HG03025 (cell line): Measurements from ENCODE around the gene KCNJ1.
A peak's percentile ranks its signal among the peaks of the same experiment; 100 is the strongest.

Experiments used
- ATAC-seq: cut with Tn5 transposase; IDR thresholded peaks from one replicate; pipeline ENCODE4 v1.9.1; 2021; ENCODE audit warnings: mild to moderate bottlenecking, moderate library complexity; ENCODE audit not compliant: unreplicated experiment, low FRiP score

KCNJ1 gene

GRCh38 chr11:128856241-128856640 is 10.9 kb downstream of the KCNJ1 start:
- no peak for ATAC-seq

DNA sequence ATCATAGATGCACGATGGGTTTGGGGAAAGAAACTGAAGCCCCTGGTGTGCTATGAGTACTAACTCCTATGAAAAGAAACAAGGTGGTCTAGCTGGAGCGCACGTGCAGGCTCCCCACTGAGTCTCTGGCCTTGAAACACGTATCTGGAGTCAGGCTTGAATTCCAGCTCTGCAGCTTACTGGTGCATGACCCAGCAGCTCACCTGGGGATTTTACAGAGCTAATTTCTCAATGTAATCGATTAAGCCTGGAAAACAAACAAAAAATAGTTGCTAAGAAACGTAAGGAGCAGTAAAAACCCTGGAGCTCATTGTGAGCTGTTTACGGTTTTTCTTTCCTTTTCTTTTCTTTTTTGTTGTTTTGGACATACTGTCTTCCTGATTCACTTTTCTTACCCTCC is 12.3 kb downstream of the KCNJ1 start:
- no peak for ATAC-seq

- no peak for ATAC-seq
These were observed 13.5 kb downstream of the KCNJ1 start for GRCh38 chr11:128853559-128853958.

- no peak for ATAC-seq
These were observed 14.6 kb downstream of the KCNJ1 start for GRCh38 chr11:128852327-128853023.

DNA sequence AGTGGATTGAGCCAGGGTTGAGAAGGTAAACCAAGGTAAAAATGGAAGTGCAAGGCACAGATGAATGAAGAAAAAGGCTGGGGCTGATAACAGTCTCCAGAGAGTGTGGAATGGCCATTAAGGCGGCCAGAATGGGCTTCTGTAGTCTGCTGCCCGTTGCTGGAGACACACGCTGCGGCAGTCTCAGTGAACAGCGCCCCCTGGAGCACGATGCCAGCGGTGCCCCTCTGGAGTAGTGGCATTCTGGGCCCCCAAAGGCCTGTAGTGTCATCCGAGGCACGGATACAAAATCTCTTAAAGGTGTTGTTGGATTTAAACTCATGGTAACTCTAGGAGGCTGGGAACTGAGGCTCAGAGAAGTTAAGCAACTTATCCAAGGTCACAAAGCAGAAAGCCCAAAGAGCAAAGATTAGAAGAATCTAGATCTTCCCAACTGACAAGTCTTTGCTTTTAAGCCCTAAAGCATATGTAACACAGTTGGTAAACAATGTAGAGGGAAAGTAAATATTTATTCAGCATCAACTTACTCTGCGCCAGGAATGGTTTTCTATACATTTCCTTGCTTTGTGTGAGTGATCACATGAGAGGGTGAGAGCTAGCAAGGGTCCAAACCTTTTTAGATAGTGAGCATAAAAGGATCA is 18.2 kb downstream of the KCNJ1 start:
- peak; percentile 57 for ATAC-seq

- no peak for ATAC-seq
These were observed 20.1 kb downstream of the KCNJ1 start for GRCh38 chr11:128846985-128847384.

DNA sequence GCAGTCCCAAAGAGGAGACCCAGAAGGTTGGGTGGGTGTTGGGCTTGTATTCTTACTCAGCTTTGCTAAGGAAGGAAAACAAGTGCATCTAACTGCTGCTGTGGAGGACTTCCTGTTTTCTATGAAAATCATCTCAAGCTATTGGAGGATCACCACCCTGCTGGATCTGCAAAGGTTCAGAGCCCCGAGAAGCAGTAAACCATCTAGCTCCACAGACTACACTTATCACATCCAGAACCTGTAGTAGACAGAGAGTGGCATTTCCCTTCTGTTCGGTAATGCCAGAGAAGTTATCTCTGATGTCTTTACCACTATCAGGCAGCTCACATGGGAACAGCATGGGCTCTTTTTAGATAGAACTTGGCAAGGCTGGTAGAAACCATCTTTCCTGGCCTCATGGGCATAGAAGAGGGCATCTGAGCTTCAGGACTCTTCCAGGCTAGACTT is 21.7 kb downstream of the KCNJ1 start:
- ATAC-seq: no peak

GRCh38 chr11:128843198-128843785 is 23.8 kb downstream of the KCNJ1 start:
- no peak for ATAC-seq

DNA sequence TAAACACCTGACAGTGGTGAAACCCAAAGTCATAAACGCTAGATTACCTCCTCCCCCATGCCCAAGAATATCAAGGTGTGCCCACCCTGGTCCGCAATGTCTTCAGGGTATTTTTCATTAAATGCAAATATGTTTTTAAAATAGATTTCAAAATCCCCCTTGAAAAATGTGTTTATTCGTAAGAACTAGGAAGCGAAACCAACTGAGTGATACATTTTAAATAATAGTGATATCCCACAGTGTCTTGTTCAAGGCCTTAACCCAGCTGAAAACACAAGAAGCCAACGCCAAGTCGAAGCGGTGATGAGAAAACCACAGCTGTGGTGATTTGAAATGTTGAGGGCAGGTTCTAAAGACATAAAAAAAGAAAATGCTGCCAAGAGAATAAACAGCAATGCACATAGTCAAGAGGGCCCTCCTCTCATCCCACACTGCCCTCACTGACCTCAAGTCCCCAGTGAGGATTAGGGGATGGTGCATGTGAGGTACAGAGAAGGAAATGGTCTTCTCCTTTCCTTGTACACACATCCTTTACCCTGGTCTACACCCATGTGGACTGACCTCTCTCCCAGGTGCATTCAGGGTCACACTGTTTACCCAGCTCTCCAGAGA is 25.5 kb downstream of the KCNJ1 start:
- ATAC-seq: peak; percentile 38

DNA sequence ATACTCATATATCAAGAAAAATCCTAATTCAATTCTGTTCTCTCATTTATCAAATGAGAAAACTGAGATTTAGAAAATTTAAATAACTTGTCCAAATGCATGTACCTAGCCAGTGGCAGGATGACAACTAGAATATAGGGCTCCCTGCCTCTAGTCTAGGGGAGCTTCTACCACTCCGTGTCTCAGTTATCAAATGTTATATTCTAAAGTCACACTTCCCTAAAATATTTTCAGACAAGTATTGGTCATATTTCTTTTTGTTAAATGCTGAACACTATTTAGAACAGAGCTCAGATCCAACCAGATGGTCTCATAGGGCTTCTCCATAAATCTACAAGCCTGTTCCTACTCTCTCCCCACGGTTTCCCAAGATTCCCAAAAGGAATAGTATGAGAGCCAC is 26.3 kb downstream of the KCNJ1 start:
- ATAC-seq: no peak

- ATAC-seq: no peak
These were observed 27.0 kb downstream of the KCNJ1 start for GRCh38 chr11:128840137-128840536.

- no peak for ATAC-seq
These were observed 28.0 kb downstream of the KCNJ1 start for GRCh38 chr11:128839081-128839480.

DNA sequence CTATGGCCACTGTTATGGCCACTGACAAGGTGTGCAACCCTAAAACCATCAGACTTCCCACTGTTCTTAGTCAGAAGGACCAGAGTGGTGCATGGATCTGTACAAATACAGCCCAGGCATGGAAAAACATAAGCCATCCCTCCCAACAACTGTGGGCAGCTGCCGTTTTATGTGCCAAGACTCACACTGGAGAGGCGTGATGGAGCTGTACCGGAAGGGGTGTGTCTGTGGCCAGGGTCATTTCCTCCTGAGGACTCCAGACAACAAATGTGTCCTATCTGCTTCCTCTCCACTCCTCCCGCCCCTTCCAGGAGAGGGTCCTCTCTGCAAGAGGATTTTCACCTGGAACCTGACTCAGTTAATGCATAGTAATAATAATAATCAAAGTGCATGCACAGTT is 29.5 kb downstream of the KCNJ1 start:
- no peak for ATAC-seq

- ATAC-seq: no peak
These were observed 31.2 kb downstream of the KCNJ1 start for GRCh38 chr11:128835741-128836430.

DNA sequence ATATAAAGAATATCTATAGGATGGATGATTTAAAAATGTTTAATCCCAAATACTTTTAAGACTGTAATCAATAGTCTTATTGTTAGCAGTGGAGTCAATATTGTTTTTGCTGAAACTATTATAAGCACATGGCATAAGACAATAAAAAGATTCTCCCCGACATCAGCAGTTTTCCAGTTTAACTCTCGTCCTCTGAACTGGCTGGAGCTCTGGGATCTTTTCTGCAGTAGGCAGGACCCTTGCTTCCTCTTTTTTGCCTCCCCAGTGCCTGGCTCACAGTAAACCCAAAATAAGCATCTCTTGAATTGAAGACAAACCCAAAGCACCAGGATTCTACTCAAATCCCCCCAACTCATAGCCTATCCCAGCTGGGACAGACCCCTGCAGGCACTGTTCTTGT is 32.9 kb downstream of the KCNJ1 start:
- no peak for ATAC-seq

DNA sequence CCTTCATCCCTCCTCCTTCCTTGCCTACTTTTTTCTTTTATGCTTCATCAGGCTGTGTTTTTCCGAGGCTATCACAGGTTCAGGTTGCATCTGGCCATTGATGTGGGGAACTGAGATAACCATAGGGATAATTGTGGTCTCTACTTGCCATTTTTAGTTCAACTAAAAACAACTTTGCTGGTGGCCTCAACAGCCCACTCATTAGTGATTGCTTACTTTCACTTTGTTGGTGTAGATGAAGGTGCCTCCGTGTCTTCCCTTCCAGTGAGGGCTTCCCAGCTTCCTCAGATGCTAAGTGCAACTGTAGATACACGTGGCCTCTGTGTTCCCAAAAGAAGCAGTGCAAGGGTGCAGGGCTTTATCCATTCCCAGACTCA is 35.0 kb downstream of the KCNJ1 start:
- ATAC-seq: peak; percentile 52

GRCh38 chr11:128831174-128832120 is 35.6 kb downstream of the KCNJ1 start:
- peak; percentile 65 for ATAC-seq

- ATAC-seq: peak; percentile 10
These were observed 36.6 kb downstream of the KCNJ1 start for GRCh38 chr11:128830290-128831173.

DNA sequence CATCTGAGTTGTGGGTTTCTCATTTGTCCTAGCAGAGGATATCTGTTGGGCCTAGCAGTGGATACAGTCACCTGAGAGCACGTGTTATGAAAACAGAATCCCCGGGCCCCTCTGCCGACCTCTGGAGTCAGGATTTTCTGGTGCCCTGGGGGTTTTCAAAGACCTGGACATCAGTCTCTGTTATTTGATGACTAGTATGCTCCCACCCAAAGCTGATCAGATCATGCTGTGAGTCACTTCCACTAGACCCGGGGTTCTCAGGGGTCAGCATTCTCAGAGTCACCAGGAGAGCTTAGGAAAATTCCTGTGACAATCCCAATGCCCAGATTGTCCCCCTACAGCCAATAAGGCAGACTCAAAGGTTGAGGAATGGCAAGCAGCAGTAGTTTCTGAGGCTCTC is 38.7 kb downstream of the KCNJ1 start:
- no peak for ATAC-seq
